NCI-H82 treated with DMSO at 0.1 percent for 48 hours (cell line): ENCODE results near the gene MCM5.
"Not testable (repeated sequence)": the region's sequence is repeated elsewhere in the genome, so short reads cannot be mapped to it uniquely, and the experiment has no call there.

Source experiments
- DNase-seq: peaks from one replicate; lab custom pipeline; 2025; ENCODE audit not compliant: unreplicated experiment; lab: John Stamatoyannopoulos, UW

Gene MCM5

GRCh38 chr22:35431483-35432227, 31.7 kb downstream of the MCM5 start:
- no peak for DNase-seq

- no peak for DNase-seq
Measured at GRCh38 chr22:35432228-35432905, 32.4 kb downstream of the MCM5 start.

- no peak for DNase-seq
Measured at GRCh38 chr22:35434061-35434710, 34.2 kb downstream of the MCM5 start.

- no peak for DNase-seq
Measured at GRCh38 chr22:35435201-35435740, 35.3 kb downstream of the MCM5 start.

GRCh38 chr22:35436421-35436820, 36.5 kb downstream of the MCM5 start:
- no peak for DNase-seq

- DNase-seq = no peak
Measured at GRCh38 chr22:35437049-35437448, 37.1 kb downstream of the MCM5 start.

- DNase-seq = not testable (repeated sequence)
Measured at GRCh38 chr22:35438673-35439364, 38.9 kb downstream of the MCM5 start.

GRCh38 chr22:35439365-35439717, 39.4 kb downstream of the MCM5 start:
- DNase-seq = no peak

- no peak for DNase-seq
Measured at GRCh38 chr22:35440129-35440528, 40.2 kb downstream of the MCM5 start.

GRCh38 chr22:35441489-35442100, 41.7 kb downstream of the MCM5 start:
- no peak for DNase-seq

GRCh38 chr22:35442471-35442870, 42.5 kb downstream of the MCM5 start:
- peak; percentile 84 for DNase-seq

GRCh38 chr22:35443338-35443737, 43.4 kb downstream of the MCM5 start:
- DNase-seq = no peak

- DNase-seq = no peak
Measured at GRCh38 chr22:35443790-35444684, 44.1 kb downstream of the MCM5 start.

GRCh38 chr22:35444685-35445399, 44.9 kb downstream of the MCM5 start:
- DNase-seq = no peak

GRCh38 chr22:35445933-35446332, 46.0 kb downstream of the MCM5 start:
- DNase-seq = no peak

GRCh38 chr22:35446365-35446764, 46.4 kb downstream of the MCM5 start:
- no peak for DNase-seq

GRCh38 chr22:35448523-35448922, 48.6 kb downstream of the MCM5 start:
- DNase-seq = no peak

GRCh38 chr22:35449829-35450689, 50.1 kb downstream of the MCM5 start:
- no peak for DNase-seq
